SK-N-MC (cell line): ENCODE results near the gene ABLIM2.

Experiments
- EZH2 ChIP-seq: fragments of 200-600 bp; sonication (generic); IDR thresholded peaks from one replicate; pipeline ENCODE4 v1.6.1; 2017; ENCODE audit warnings: antibody characterized with exemption
- POLR2AphosphoS5 ChIP-seq: IDR thresholded peaks from 2 replicates; pipeline ENCODE4 v1.6.1; 2012; ENCODE audit warnings: mild to moderate bottlenecking, low read depth, low read length, borderline replicate concordance

DNA sequence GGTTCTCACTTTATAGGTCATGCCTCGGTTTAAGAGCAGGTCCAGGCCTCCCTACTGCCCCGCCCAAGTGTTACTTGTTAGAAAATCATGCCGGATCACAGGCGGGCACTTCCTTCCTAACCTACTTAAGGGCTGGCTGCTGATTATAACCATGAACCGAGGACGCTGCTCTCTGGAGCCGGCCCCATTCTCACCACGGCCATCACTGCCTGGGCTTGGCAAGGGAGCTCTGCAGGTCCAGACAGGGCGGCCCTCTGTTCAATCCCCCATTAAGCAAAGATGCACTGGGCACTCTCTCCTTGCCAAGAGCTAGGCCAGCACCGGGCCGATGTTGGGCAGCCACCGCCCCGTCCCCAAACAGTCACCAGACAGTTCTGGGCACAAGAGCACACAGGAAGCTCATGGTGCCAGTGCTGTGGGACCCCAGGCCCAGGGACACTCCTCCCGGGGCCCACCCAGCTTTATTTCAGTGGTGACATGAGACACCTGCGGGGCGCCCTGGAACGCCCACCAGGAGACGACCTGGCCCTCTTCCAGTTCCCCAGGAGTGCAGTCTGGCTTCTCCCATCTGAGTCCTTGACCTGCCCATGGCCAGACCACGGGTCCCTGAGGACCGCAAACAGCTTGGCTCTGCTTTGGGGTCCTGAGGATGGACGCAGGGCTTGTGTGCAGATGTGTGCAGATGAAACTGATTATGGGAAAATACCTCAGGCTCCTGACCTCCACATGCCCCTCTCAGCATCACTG lies 44.0 kb downstream of the ABLIM2 start:
- no peak for TF ChIP-seq POLR2AphosphoS5
- no peak for TF ChIP-seq EZH2
